Suprapubic skin (tissue), 4 donors: ENCODE results near the gene CTNND2. TPM values are rescaled to one million over a fixed set of nuclear protein-coding genes. Genes with fewer than 3 reads are reported as not detected.

Experiments used
- DNase-seq, 2 donors: peaks; one replicate each; pipeline ENCODE4 v3.0.0-alpha.2; 2019; ENCODE audit warnings: low spot score in 2 of 2
- H3K27ac ChIP-seq: fragments of 200-600 bp; sonication (generic); one replicate; pipeline ENCODE4 v1.5.1; 2019
- H3K27me3 ChIP-seq: fragments of 200-600 bp; sonication (generic); one replicate; pipeline ENCODE4 v1.5.1; 2019
- H3K36me3 ChIP-seq: fragments of 200-600 bp; sonication (generic); one replicate; pipeline ENCODE4 v1.5.1; 2019
- H3K4me1 ChIP-seq: fragments of 200-600 bp; sonication (generic); one replicate; pipeline ENCODE4 v1.5.1; 2019
- H3K4me3 ChIP-seq: fragments of 200-600 bp; sonication (generic); one replicate; pipeline ENCODE4 v1.5.1; 2019; ENCODE audit warnings: mild to moderate bottlenecking
- H3K9me3 ChIP-seq: fragments of 200-600 bp; sonication (generic); one replicate; pipeline ENCODE4 v1.5.1; 2019
- CTCF ChIP-seq, 2 donors: fragments of 200-600 bp in 1 of 2; fragments of 450-650 bp in 1 of 2; sonication (generic) in 1 of 2; IDR thresholded peaks; one replicate each; pipeline ENCODE4 v1.5.1; 2016 to 2019; ENCODE audit warnings: antibody characterized with exemption in 2 of 2, mild to moderate bottlenecking in 1 of 2, moderate library complexity in 1 of 2
- EP300 ChIP-seq: sonication (generic); formaldehyde crosslinking; IDR thresholded peaks from one replicate; pipeline ENCODE4 v1.6.1; 2017; ENCODE audit warnings: antibody characterized with exemption
- POLR2A ChIP-seq, 2 donors: fragments of 450-650 bp; IDR thresholded peaks; one replicate each; pipeline ENCODE4 v1.6.1; 2017; ENCODE audit warnings: antibody characterized with exemption in 2 of 2, mild to moderate bottlenecking in 2 of 2, moderate library complexity in 2 of 2
- POLR2AphosphoS5 ChIP-seq, 3 donors: sonication (generic); formaldehyde crosslinking; IDR thresholded peaks; one replicate each; pipeline ENCODE4 v1.6.1; 2017; ENCODE audit warnings: antibody characterized with exemption in 3 of 3
- WGBS: methylation state at CpG from one replicate; pipeline ENCODE4 v1.1.5; 2018; 5-methylcytosine and 5-hydroxymethylcytosine counted together
- total RNA-seq, 4 donors: library from RNA; depleted of rRNA; stranded (reverse); fragments of >200 nt; gene quantifications; one replicate each; pipeline ENCODE4 v1.1.0, GENCODE V29; 2016

Gene CTNND2
- total RNA-seq, 4 donors from 2014 or later = 0.40 to 3.8 (median 2.2) TPM

GRCh38 chr5:11760934-11761603 is 143.2 kb downstream of the CTNND2 start:
- no peaks in the 10 kb centered on the region for H3K9me3 ChIP-seq
- H3K4me3 ChIP-seq = no peak overlapping the region
- no peak overlapping the region for H3K27ac ChIP-seq
- WGBS = 88% methylated on average over 8 of the region's 8 CpGs
- DNase-seq = no peak
- H3K4me1 ChIP-seq = no peaks in the 10 kb centered on the region
- no peak for TF ChIP-seq CTCF (IDR thresholded peaks at IDR 0.05)
- no peak for TF ChIP-seq POLR2AphosphoS5 (IDR thresholded peaks at IDR 0.05)
- TF ChIP-seq EP300 = no peak
- no peak for TF ChIP-seq POLR2A (IDR thresholded peaks at IDR 0.05)
- no peaks in the 10 kb centered on the region for H3K27me3 ChIP-seq
- no peaks in the 10 kb centered on the region for H3K36me3 ChIP-seq

- DNase-seq = no peak
- Histone ChIP-seq H3K4me3 (no peak overlapping the region), H3K9me3 (no peaks in the 10 kb centered on the region), H3K4me1 (no peaks in the 10 kb centered on the region), H3K36me3 (no peaks in the 10 kb centered on the region), H3K27me3 (no peaks in the 10 kb centered on the region), H3K27ac (no peak overlapping the region)
- 77% methylated on average over 1 of the region's 1 CpG for WGBS
- TF ChIP-seq POLR2AphosphoS5 (IDR thresholded peaks at IDR 0.05) (no peak), POLR2A (IDR thresholded peaks at IDR 0.05) (no peak), EP300 (no peak)
Observed at GRCh38 chr5:11758321-11758720, 145.9 kb downstream of the CTNND2 start.

GRCh38 chr5:11757661-11758060 is 146.6 kb downstream of the CTNND2 start:
- no peak overlapping the region for H3K27ac ChIP-seq
- no peak for TF ChIP-seq POLR2A (IDR thresholded peaks at IDR 0.05)
- WGBS = 29% methylated on average over 1 of the region's 1 CpG
- no peaks in the 10 kb centered on the region for H3K4me1 ChIP-seq
- H3K9me3 ChIP-seq = no peaks in the 10 kb centered on the region
- no peaks in the 10 kb centered on the region for H3K36me3 ChIP-seq
- no peaks in the 10 kb centered on the region for H3K27me3 ChIP-seq
- no peak for DNase-seq
- no peak overlapping the region for H3K4me3 ChIP-seq

- Histone ChIP-seq H3K4me1 (no peaks in the 10 kb centered on the region), H3K36me3 (no peaks in the 10 kb centered on the region), H3K27me3 (no peaks in the 10 kb centered on the region), H3K9me3 (no peaks in the 10 kb centered on the region), H3K4me3 (no peak overlapping the region), H3K27ac (no peak overlapping the region)
- TF ChIP-seq CTCF (IDR thresholded peaks at IDR 0.05) (no peak), EP300 (no peak), POLR2AphosphoS5 (IDR thresholded peaks at IDR 0.05) (no peak), POLR2A (IDR thresholded peaks at IDR 0.05) (no peak)
- 91% methylated on average over 3 of the region's 3 CpGs for WGBS
- DNase-seq = no peak
Observed at GRCh38 chr5:11737010-11737409, 167.2 kb downstream of the CTNND2 start.

GRCh38 chr5:11734369-11734768 is 169.9 kb downstream of the CTNND2 start:
- TF ChIP-seq EP300 (no peak), POLR2AphosphoS5 (IDR thresholded peaks at IDR 0.05) (no peak), CTCF (IDR thresholded peaks at IDR 0.05) (no peak), POLR2A (IDR thresholded peaks at IDR 0.05) (no peak)
- Histone ChIP-seq H3K4me3 (no peak overlapping the region), H3K36me3 (no peaks in the 10 kb centered on the region), H3K27me3 (no peaks in the 10 kb centered on the region), H3K4me1 (no peaks in the 10 kb centered on the region), H3K9me3 (no peaks in the 10 kb centered on the region), H3K27ac (no peak overlapping the region)
- no peak for DNase-seq
- WGBS = 91% methylated on average over 1 of the region's 1 CpG

GRCh38 chr5:11733840-11734192 is 170.4 kb downstream of the CTNND2 start:
- WGBS = 85% methylated on average over 4 of the region's 4 CpGs
- Histone ChIP-seq H3K27ac (no peak overlapping the region), H3K9me3 (no peaks in the 10 kb centered on the region), H3K27me3 (no peaks in the 10 kb centered on the region), H3K36me3 (no peaks in the 10 kb centered on the region), H3K4me3 (no peak overlapping the region), H3K4me1 (no peaks in the 10 kb centered on the region)
- no peak for DNase-seq
- TF ChIP-seq EP300 (no peak), POLR2A (IDR thresholded peaks at IDR 0.05) (no peak), POLR2AphosphoS5 (IDR thresholded peaks at IDR 0.05) (no peak), CTCF (IDR thresholded peaks at IDR 0.05) (no peak)
